Activated CD4-positive, alpha-beta T cell treated with anti-CD3 and anti-CD28 coated beads for 36 hours (primary cell): ENCODE measurements around the gene SMIM43. TPM values are rescaled to one million over a fixed set of nuclear protein-coding genes. Genes with fewer than 3 reads are reported as not detected.

Experiments
- ATAC-seq: fragments of 200-7000 bp; cut with Tn5 transposase; one replicate; pipeline ENCODE4 v1.10.0; 2021; ENCODE audit warnings: mild to moderate bottlenecking, moderate library complexity
- CTCF ChIA-PET: fragments of 350-600 bp; sonication (Branson Sonifier 250); formaldehyde crosslinking; loops from one replicate; lab custom pipeline; 2021; ENCODE audit warnings: antibody characterized with exemption; lab: Charles Lee
- POLR2A ChIA-PET: fragments of 350-600 bp; sonication (Branson Sonifier 250); formaldehyde crosslinking; loops from one replicate; lab custom pipeline; 2021; ENCODE audit warnings: antibody characterized with exemption, inconsistent platforms; lab: Charles Lee
- DNase-seq: peaks from one replicate; pipeline ENCODE4 v3.0.0-alpha.2; 2020
- H3K27ac Mint-ChIP-seq: one replicate; pipeline ENCODE4 v1.8.0; 2021; ENCODE audit warnings: mixed read lengths
- H3K27me3 Mint-ChIP-seq: one replicate; pipeline ENCODE4 v1.8.0; 2021; ENCODE audit warnings: mixed read lengths
- H3K36me3 Mint-ChIP-seq: one replicate; pipeline ENCODE4 v1.8.0; 2021; ENCODE audit warnings: low read depth, mixed read lengths
- H3K4me1 Mint-ChIP-seq: one replicate; pipeline ENCODE4 v1.8.0; 2021; ENCODE audit warnings: mixed read lengths
- H3K4me3 Mint-ChIP-seq: one replicate; pipeline ENCODE4 v1.8.0; 2021; ENCODE audit warnings: mild to moderate bottlenecking, moderate library complexity, mixed read lengths
- H3K9me3 Mint-ChIP-seq: one replicate; pipeline ENCODE4 v1.8.0; 2021; ENCODE audit warnings: low read depth, mixed read lengths
- intact Hi-C, 2 experiments: fragments of 100-400 bp; cut with DNase I in 1 of 2; cut with micrococcal nuclease in 1 of 2; formaldehyde crosslinking; loops; one replicate each; pipeline versions ENCODE4 v1.14.2 to v1.15.1; 2022 to 2024; cut with DNase I, micrococcal nuclease
- total RNA-seq, 2 experiments: library from RNA; stranded (reverse); gene quantifications; one replicate each; pipeline ENCODE4 v1.2.3, GENCODE V29; 2021

The SMIM43 gene
- not detected for total RNA-seq

DNA sequence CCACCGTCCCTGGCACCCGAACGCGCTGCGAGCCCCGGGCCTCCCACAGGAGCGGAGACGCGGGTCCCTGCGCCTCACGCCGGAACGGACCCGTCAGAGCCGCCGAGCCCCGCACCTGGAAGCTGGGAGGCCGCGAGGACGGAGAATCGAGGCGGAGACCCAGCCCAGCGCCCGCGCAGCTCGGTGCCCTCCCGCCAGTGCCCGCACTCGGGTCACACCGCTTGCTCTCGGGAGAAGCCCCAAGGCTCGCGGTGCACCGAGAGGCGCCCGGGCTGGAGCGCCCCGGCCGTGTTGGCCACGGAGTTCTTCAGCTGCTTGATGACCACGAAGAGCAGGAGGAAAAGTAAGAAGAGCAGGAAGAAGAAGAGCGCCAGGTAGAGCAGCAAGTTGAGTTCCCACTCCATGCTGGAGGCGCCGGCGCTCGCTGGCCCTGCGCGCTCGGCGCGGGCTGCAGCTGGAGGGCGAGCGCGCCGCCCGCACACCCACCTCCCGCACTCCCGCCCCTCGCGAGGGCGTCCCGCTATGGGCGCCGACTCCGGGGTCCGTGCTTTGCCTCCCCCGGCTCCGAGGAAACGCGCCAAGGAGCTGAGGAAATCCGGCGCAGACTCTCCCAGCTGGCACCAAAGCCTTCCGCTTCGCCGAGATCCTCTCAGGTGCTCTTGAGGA, at the start of gene SMIM43:
TSS of gene SMIM43 (minus strand) at position 463 of the 666 bp plus-strand sequence. CDS start at position 404, 59 bp downstream.
- peak; percentile 42 for ATAC-seq
- POLR2A ChIA-PET: no interaction called here
- peaks cover 59% of the 10 kb centered on the region for H3K27me3 Mint-ChIP-seq

DNA sequence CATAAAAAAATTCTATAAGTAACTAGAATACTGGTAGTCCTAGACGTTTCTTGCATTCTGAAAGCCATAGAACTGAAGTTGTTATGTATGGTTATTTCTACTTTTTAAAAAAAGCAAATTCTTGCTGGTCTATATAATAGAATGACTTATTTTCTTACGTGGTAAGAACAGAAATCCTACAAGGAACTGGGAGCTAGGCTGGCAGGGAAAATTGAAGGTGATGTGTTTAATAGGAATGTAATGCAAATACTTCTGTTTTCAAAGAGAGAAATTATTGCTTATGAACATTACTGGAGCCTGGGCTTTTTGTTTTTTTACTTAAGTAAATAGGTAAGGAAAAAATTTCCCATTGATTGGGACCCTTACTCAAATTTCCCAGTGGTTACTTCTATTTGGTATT, 49.8 kb upstream of the SMIM43 start:
- Mint-ChIP-seq H3K27me3 (no peaks in the 10 kb centered on the region), H3K4me1 (peaks cover 12% of the 10 kb centered on the region), H3K9me3 (no peaks in the 10 kb centered on the region), H3K4me3 (no peak overlapping the region), H3K36me3 (peaks cover 53% of the 10 kb centered on the region), H3K27ac (no peak overlapping the region)
- DNase-seq (no peak), ATAC-seq (no peak)
- intact Hi-C loops: loop anchor here in 1 of 2 experiments (1.0 kb wide), 1 partner anchor 7 kb away; no protein-coding TSS in a partner anchor
- ChIA-PET POLR2A (interaction anchor here (1.6 kb wide), 1 partner anchor 13 kb away, joined by 3 read pairs; no protein-coding TSS in a partner anchor), CTCF (no interaction called here)

More for the DNA sequence above, at the start of gene SMIM43:
- DNase-seq: peak; percentile 20
- Mint-ChIP-seq H3K27ac (no peak within 1 kb of the TSS), H3K36me3 (no peaks in the 10 kb centered on the region), H3K4me1 (peaks cover 13% of the 10 kb centered on the region), H3K4me3 (peak within 1 kb of the TSS; percentile 49), H3K9me3 (no peaks in the 10 kb centered on the region)
- intact Hi-C loops: no loop called here
- CTCF ChIA-PET: no interaction called here

DNA sequence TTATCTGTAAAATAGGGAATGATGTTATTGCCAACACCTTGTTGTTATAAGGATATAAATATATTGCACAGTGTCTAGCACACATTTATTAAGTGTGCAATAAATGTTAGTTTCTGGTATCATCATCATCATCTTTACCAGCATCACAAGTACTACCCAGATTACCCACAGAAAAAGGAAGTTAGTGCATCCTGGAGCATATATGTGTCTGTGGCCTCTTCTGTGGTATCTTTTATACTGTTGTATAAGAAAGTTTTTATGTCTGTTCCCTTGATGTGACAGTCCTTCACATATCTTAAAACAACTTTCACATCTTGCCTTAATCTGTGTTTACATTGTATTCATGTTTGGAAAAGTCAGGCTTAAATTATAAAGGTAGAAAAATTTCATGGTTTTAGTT, 46.2 kb upstream of the SMIM43 start:
- DNase-seq: no peak
- no peak overlapping the region for H3K4me3 Mint-ChIP-seq
- peaks cover 4% of the 10 kb centered on the region for H3K4me1 Mint-ChIP-seq
- POLR2A ChIA-PET: no interaction called here
- ATAC-seq: no peak
- no peaks in the 10 kb centered on the region for H3K9me3 Mint-ChIP-seq
- no peak overlapping the region for H3K27ac Mint-ChIP-seq
- no peaks in the 10 kb centered on the region for H3K27me3 Mint-ChIP-seq
- CTCF ChIA-PET: interaction anchor here (1.0 kb wide), 1 partner anchor 11 kb away, joined by 3 read pairs; no protein-coding TSS in a partner anchor
- H3K36me3 Mint-ChIP-seq: peaks cover 46% of the 10 kb centered on the region
- intact Hi-C loops: no loop called here

DNA sequence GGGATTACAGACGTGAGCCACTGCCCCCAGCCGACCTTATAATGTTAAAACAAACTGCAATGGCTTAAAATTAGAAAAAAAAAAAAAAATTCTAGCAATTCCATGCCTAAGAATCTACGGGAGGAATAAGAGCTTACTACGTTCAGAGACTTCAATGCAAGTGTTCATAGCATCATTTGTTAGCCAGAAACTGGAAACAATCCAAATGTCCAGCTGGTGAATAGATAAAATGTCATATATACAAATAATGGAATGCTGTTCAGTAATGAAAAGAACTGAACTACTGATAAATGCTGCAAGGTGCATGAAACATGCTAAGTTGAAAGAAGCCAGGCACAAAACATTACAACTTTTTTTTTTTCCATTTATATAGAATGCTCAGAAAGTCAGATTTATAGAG, 41.4 kb upstream of the SMIM43 start:
- Mint-ChIP-seq H3K9me3 (no peaks in the 10 kb centered on the region), H3K4me3 (no peak overlapping the region), H3K36me3 (peaks cover 61% of the 10 kb centered on the region), H3K27ac (peak overlapping the region; percentile 25), H3K27me3 (no peaks in the 10 kb centered on the region), H3K4me1 (peaks cover 26% of the 10 kb centered on the region)
- DNase-seq: no peak
- intact Hi-C loops: no loop called here
- CTCF ChIA-PET: no interaction called here
- ATAC-seq: no peak
- POLR2A ChIA-PET: no interaction called here

DNA sequence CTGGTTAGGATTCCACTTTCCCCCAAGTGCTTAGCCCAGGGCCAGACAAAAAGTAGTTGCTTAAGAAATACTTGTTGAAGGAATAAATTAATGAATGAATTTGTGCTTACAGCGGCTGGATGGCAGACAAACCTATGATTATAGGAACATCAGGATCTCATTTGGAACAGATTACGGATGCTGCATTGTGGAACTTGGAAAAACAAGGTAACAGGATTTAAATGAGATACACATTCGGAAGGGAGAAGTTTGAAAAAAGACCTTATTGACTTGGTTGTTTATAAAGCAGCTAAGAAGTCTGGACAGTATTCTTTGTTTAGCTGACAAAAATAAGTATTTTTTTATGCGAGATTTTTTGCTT, 36.7 kb upstream of the SMIM43 start:
- intact Hi-C loops: loop anchor here (1.0 to 2.0 kb wide), 5 partner anchors 22 to 351 kb away; partner anchors contain the start of genes ANXA5 (in 2 of the 2), CCNA2 (in 2 of the 2), BBS7 (in 1 of the 2) and BLTP1 (in 1 of the 2)
- Mint-ChIP-seq H3K27ac (peak overlapping the region; percentile 99), H3K4me1 (peaks cover 45% of the 10 kb centered on the region), H3K36me3 (peaks cover 42% of the 10 kb centered on the region), H3K9me3 (no peaks in the 10 kb centered on the region), H3K27me3 (no peaks in the 10 kb centered on the region), H3K4me3 (peak overlapping the region; percentile 93)
- ATAC-seq (no peak), DNase-seq (no peak)
- POLR2A ChIA-PET: interaction anchor here (0.6 to 1.1 kb wide), 4 partner anchors 14 to 86 kb away, joined by 3 to 5 read pairs (median 3); partner anchors contain the start of gene CCNA2
- CTCF ChIA-PET: interaction anchor here (1.0 to 1.5 kb wide), 2 partner anchors 22 to 23 kb away, joined by 3 to 6 read pairs; partner anchors contain the start of gene CCNA2

DNA sequence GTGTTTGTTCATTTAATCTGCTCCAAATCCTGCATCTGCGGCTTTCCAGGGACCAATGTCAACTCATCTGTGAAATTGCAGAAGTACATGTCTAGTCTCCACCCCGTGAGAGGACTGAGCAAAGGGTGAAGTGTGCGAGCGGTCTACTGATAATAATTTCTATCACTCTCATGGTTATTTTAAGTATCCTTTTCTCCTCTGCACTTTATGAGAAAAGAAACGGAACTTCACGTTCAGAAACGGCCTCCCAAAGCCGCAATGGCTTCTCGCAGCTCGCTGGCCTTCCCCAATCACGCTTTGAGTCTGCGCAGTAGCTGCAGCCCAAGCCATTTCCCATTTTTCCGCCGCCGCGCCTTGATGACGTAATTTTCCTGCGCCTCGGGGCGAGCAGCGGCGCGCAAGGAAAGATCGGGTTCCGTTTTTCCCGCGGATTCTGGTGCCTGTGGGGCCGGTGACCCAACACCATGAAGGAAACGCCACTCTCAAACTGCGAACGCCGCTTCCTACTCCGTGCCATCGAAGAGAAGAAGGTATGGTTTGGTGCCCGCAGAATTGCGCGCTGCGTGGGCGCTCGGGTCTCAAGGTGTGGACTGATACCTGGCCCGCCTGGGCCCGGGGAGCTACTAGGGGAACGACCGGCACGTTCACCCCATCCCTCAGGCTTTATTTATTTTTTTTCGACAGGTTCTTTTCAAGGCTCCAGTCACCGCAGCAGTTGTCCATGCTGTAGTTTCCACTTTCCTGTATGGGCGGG, 36.2 kb upstream of the SMIM43 start, which contains the start of gene EXOSC9:
TSS of gene EXOSC9 (plus strand) at position 363 of the 754 bp plus-strand sequence. CDS start at position 465, 102 bp downstream.
- ATAC-seq: peak; percentile 85
- H3K27ac Mint-ChIP-seq: peak within 1 kb of the TSS; percentile 99
- intact Hi-C loops: loop anchor here (1.0 to 2.0 kb wide), 5 partner anchors 22 to 351 kb away; partner anchors contain the start of genes ANXA5 (in 2 of the 2), CCNA2 (in 2 of the 2), BBS7 (in 1 of the 2) and BLTP1 (in 1 of the 2)
- no peaks in the 10 kb centered on the region for H3K27me3 Mint-ChIP-seq
- DNase-seq: peak; percentile 95
- peaks cover 37% of the 10 kb centered on the region for H3K36me3 Mint-ChIP-seq
- H3K4me3 Mint-ChIP-seq: peak within 1 kb of the TSS; percentile 93
- no peaks in the 10 kb centered on the region for H3K9me3 Mint-ChIP-seq
- ChIA-PET POLR2A (interaction anchor here (0.6 to 1.1 kb wide), 5 partner anchors 14 to 935 kb away, joined by 3 to 5 read pairs (median 3); partner anchors contain the start of gene CCNA2), CTCF (interaction anchor here (1.0 kb wide), 1 partner anchor 23 kb away, joined by 6 read pairs; the partner anchor contains the start of gene CCNA2)
- peaks cover 45% of the 10 kb centered on the region for H3K4me1 Mint-ChIP-seq

DNA sequence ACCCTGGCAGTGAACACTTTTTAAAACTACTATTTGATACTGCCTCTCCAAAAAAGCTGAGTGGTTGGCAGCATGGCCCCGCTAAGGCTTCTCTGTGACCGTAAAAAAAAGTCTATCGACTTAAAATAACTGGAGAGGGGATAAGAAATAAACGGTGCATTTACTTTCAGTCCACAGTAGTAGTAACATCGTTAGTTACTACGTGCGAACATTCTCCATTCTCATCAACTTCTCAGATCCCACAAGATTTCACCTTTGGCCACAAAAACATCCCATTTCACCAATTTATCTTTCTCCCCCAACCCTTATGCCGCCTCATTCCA, 35.6 kb upstream of the SMIM43 start:
- peaks cover 33% of the 10 kb centered on the region for H3K36me3 Mint-ChIP-seq
- peaks cover 49% of the 10 kb centered on the region for H3K4me1 Mint-ChIP-seq
- no peaks in the 10 kb centered on the region for H3K9me3 Mint-ChIP-seq
- peak overlapping the region; percentile 99 for H3K27ac Mint-ChIP-seq
- CTCF ChIA-PET: interaction anchor here (1.0 kb wide), 1 partner anchor 24 kb away, joined by 6 read pairs; the partner anchor contains the start of gene CCNA2
- peak overlapping the region; percentile 93 for H3K4me3 Mint-ChIP-seq
- intact Hi-C loops: loop anchor here in 1 of 2 experiments (2.0 kb wide), 1 partner anchor 104 kb away; the partner anchor contains the start of gene ANXA5
- ATAC-seq (peak; percentile 24), DNase-seq (no peak)
- no peaks in the 10 kb centered on the region for H3K27me3 Mint-ChIP-seq
- POLR2A ChIA-PET: interaction anchor here (0.9 to 1.1 kb wide), 3 partner anchors 23 to 85 kb away, joined by 3 to 5 read pairs (median 3); partner anchors contain the start of gene CCNA2

DNA sequence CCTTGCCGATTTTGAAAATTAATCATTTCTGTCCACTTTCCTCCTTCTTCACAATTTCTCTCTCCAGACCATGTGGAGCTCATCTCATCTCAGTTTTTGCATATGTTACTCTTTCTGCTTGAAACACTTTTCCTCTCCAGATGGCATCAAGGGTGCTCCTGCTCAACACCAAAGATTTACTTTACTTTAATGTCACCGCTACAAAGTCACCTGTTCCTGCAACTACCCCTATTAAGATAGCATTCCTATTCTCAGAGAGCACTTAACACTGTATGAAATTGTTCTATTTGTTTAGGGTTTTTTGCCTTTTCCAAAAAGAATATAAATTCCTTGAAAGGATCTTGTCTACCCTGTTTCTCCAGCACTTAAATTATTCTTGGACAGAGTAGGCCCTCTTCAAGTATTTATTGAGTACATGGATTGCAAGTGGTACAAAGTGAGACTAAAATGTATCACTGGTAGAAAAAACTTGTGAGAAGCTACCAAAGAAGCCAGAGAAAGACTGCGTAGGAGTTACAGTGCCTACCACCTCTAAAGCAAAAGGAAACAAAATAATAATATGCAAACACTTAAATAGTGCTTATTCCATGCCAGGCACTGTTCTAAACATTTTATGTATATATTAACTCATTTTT, 35.0 kb upstream of the SMIM43 start:
- intact Hi-C loops: loop anchor here in 1 of 2 experiments (2.0 kb wide), 1 partner anchor 103 kb away; the partner anchor contains the start of gene ANXA5
- Mint-ChIP-seq H3K4me3 (peak overlapping the region; percentile 93), H3K4me1 (peaks cover 48% of the 10 kb centered on the region), H3K27ac (peak overlapping the region; percentile 99), H3K36me3 (peaks cover 28% of the 10 kb centered on the region), H3K27me3 (no peaks in the 10 kb centered on the region), H3K9me3 (no peaks in the 10 kb centered on the region)
- DNase-seq (no peak), ATAC-seq (no peak)
- CTCF ChIA-PET: interaction anchor here (0.8 kb wide), 1 partner anchor 12 kb away, joined by 3 read pairs; no protein-coding TSS in a partner anchor
- POLR2A ChIA-PET: no interaction called here

DNA sequence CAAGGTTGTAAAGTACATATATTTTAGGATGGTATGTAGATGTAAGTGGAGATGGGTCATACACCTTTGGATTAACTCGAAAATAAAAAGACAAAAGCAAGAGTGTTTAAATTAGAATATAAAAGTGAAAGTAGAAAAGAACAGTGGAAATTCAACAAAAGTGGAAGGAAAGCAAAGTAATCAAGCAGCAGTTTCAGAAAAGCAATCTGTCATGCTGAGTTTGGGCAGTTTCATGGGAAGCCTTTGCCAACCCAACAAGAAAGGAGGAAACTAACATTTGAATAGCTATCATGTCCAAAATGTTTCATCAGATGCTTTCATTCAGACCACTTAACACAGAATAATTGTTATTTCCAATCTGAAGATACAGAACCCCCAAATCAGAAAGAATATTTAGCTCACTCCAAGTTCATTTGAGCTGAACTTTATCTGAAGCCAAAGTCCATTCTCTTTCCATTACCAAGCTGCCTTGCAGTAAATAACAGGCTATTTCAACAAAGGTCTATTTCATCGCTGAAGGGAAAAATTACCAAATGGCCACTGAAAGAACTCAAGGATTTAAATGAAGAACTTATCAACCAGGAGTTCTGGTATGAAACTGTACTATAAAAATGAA, 34.4 kb upstream of the SMIM43 start:
- no peaks in the 10 kb centered on the region for H3K27me3 Mint-ChIP-seq
- intact Hi-C loops: no loop called here
- peaks cover 22% of the 10 kb centered on the region for H3K36me3 Mint-ChIP-seq
- DNase-seq (no peak), ATAC-seq (no peak)
- H3K4me3 Mint-ChIP-seq: peak overlapping the region; percentile 93
- POLR2A ChIA-PET: no interaction called here
- H3K27ac Mint-ChIP-seq: peak overlapping the region; percentile 99
- no peaks in the 10 kb centered on the region for H3K9me3 Mint-ChIP-seq
- peaks cover 43% of the 10 kb centered on the region for H3K4me1 Mint-ChIP-seq
- CTCF ChIA-PET: interaction anchor here (0.6 to 0.8 kb wide), 2 partner anchors 12 to 743 kb away, joined by 3 read pairs; no protein-coding TSS in a partner anchor

DNA sequence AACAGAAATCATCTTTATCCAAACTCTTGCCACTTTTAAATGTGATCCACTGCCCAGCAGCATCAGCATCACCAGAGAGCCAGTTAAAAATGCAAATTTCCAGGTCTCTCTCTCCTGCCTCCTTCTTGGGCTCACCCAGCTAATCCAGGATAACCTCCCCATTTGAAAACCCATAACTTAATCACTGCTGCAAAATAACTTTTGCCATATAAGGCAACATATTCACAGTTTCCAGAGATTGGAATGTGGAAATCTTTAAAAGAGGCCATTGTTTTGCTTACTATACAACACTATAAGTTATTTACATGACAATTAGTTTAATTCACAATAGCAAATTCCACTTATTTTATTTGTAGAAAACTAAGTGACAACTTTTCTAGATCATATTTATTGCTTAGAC, 31.3 kb upstream of the SMIM43 start:
- intact Hi-C loops: no loop called here
- POLR2A ChIA-PET: interaction anchor here (0.7 kb wide), 1 partner anchor 28 kb away, joined by 6 read pairs; no protein-coding TSS in a partner anchor
- H3K4me1 Mint-ChIP-seq: peaks cover 27% of the 10 kb centered on the region
- H3K27ac Mint-ChIP-seq: no peak overlapping the region
- DNase-seq (no peak), ATAC-seq (no peak)
- peaks cover 2% of the 10 kb centered on the region for H3K27me3 Mint-ChIP-seq
- no peaks in the 10 kb centered on the region for H3K9me3 Mint-ChIP-seq
- no peak overlapping the region for H3K4me3 Mint-ChIP-seq
- CTCF ChIA-PET: no interaction called here
- peaks cover 3% of the 10 kb centered on the region for H3K36me3 Mint-ChIP-seq
